ENCODE data around the gene PSTK. TPM values are rescaled to one million over a fixed set of nuclear protein-coding genes. Genes with fewer than 3 reads are reported as not detected.
A peak's percentile ranks its signal among the peaks of the same experiment; 100 is the strongest.

The PSTK gene
- total and polyA plus RNA-seq, 7 experiments from 2014 or later, result 4.3 to 13.2 (median 8.9) TPM

- DNase-seq (no peak), ATAC-seq (no peak)
- no peaks in the 10 kb centered on the region for H3K9me3 ChIP-seq (ENCODE audit: control insufficient read depth in 2 of 3, low read length in 3 of 3)
- no peaks in the 10 kb centered on the region for H3K27me3 ChIP-seq (ENCODE audit: control insufficient read depth in 2 of 2, insufficient read depth in 2 of 2, low read length in 2 of 2)
- Mint-ChIP-seq H3K27ac (no peak overlapping the region), H3K36me3 (peaks cover 2 to 14% (median 8%) of the 10 kb centered on the region in 5 donors), H3K4me3 (no peak overlapping the region), H3K27me3 (no peaks in the 10 kb centered on the region), H3K4me1 (peaks cover 19 to 86% (median 78%) of the 10 kb centered on the region in 7 donors), H3K9me3 (no peaks in the 10 kb centered on the region)
- peaks cover 0 to 6% (median 0%) of the 10 kb centered on the region in 3 experiments for H3K36me3 ChIP-seq (ENCODE audit: control insufficient read depth in 2 of 3, insufficient read depth in 3 of 3, low read length in 3 of 3)
- H3K4me3 ChIP-seq (ENCODE audit: low read length), result no peak overlapping the region
- POLR2A ChIA-PET, result interaction anchor here (0.7 kb wide), 1 partner anchor 143 kb away, joined by 3 read pairs; no protein-coding TSS in a partner anchor
- intact Hi-C loops (cut with micrococcal nuclease), result no loop called here
- H3K4me1 ChIP-seq (ENCODE audit: control insufficient read depth in 2 of 2, insufficient read depth in 2 of 2, low read length in 2 of 2), result peaks cover 19 to 24% of the 10 kb centered on the region in 2 donors
- CTCF ChIA-PET, result no interaction called here
- no peak overlapping the region for H3K27ac ChIP-seq (ENCODE audit: low read depth, low read length)
Measured at GRCh38 chr10:123004298-123004697, 24.1 kb downstream of the PSTK start.

- peak overlapping the region; percentile 91 to 100 (median 100) for H3K4me3 Mint-ChIP-seq
- no peaks in the 10 kb centered on the region for H3K9me3 Mint-ChIP-seq
- ATAC-seq (peak; percentile 31), DNase-seq (peak; percentile 8 to 69 (median 57))
- H3K36me3 Mint-ChIP-seq, result peaks cover 4 to 17% (median 11%) of the 10 kb centered on the region in 5 donors
- no peaks in the 10 kb centered on the region for H3K9me3 ChIP-seq (ENCODE audit: control insufficient read depth in 2 of 3, low read length in 3 of 3)
- peak overlapping the region; percentile 92 for H3K27ac ChIP-seq (ENCODE audit: low read depth, low read length)
- peaks cover 0 to 6% (median 0%) of the 10 kb centered on the region in 3 experiments for H3K36me3 ChIP-seq (ENCODE audit: control insufficient read depth in 2 of 3, insufficient read depth in 3 of 3, low read length in 3 of 3)
- H3K4me1 Mint-ChIP-seq, result peaks cover 28 to 82% (median 75%) of the 10 kb centered on the region in 7 donors
- intact Hi-C loops (cut with micrococcal nuclease), result loop anchor here (1.0 to 5.0 kb wide), 16 partner anchors 18 to 1909 kb away; partner anchors contain the start of genes ATE1 (in 2 of the 2), BUB3 (in 2 of the 2), C10orf88 (in 2 of the 2) and FAM24B (in 2 of the 2)
- H3K27ac Mint-ChIP-seq, result peak overlapping the region; percentile 99 to 100 (median 100)
- no peaks in the 10 kb centered on the region for H3K27me3 Mint-ChIP-seq
- peaks cover 28 to 34% of the 10 kb centered on the region in 2 donors for H3K4me1 ChIP-seq (ENCODE audit: control insufficient read depth in 2 of 2, insufficient read depth in 2 of 2, low read length in 2 of 2)
- no peaks in the 10 kb centered on the region for H3K27me3 ChIP-seq (ENCODE audit: control insufficient read depth in 2 of 2, insufficient read depth in 2 of 2, low read length in 2 of 2)
- ChIA-PET POLR2A (interaction anchor here (0.7 to 4.8 kb wide), 13 partner anchors 8 to 1908 kb away, joined by 3 to 71 read pairs (median 3); partner anchors contain the start of genes BUB3, C10orf88 and PSTK), CTCF (interaction anchor here (1.1 to 1.5 kb wide), 3 partner anchors 18 to 29 kb away, joined by 3 read pairs; no protein-coding TSS in a partner anchor)
- H3K4me3 ChIP-seq (ENCODE audit: low read length), result peak overlapping the region; percentile 93
Measured at GRCh38 chr10:123007558-123008354, 27.6 kb downstream of the PSTK start.

- H3K4me3 Mint-ChIP-seq, result peak within 1 kb of the TSS; percentile 91 to 100 (median 100)
- Histone ChIP-seq H3K27me3 (ENCODE audit: control insufficient read depth in 2 of 2, insufficient read depth in 2 of 2, low read length in 2 of 2) (no peaks in the 10 kb centered on the region), H3K27ac (ENCODE audit: low read depth, low read length) (peak within 1 kb of the TSS; percentile 92), H3K9me3 (ENCODE audit: control insufficient read depth in 2 of 3, low read length in 3 of 3) (no peaks in the 10 kb centered on the region), H3K36me3 (ENCODE audit: control insufficient read depth in 2 of 3, insufficient read depth in 3 of 3, low read length in 3 of 3) (peaks cover 0 to 6% (median 0%) of the 10 kb centered on the region in 3 experiments), H3K4me1 (ENCODE audit: control insufficient read depth in 2 of 2, insufficient read depth in 2 of 2, low read length in 2 of 2) (peaks cover 28 to 30% of the 10 kb centered on the region in 2 donors), H3K4me3 (ENCODE audit: low read length) (peak within 1 kb of the TSS; percentile 93)
- ChIA-PET CTCF (interaction anchor here (0.8 to 1.5 kb wide), 2 partner anchors 13 to 30 kb away, joined by 3 read pairs; no protein-coding TSS in a partner anchor), POLR2A (interaction anchor here (0.5 to 4.8 kb wide), 16 partner anchors 9 to 1907 kb away, joined by 3 to 71 read pairs (median 3); partner anchors contain the start of genes BUB3, C10orf88 and PSTK)
- no peaks in the 10 kb centered on the region for H3K9me3 Mint-ChIP-seq
- intact Hi-C loops (cut with micrococcal nuclease), result loop anchor here (1.0 to 5.0 kb wide), 16 partner anchors 19 to 1908 kb away; partner anchors contain the start of genes ATE1 (in 2 of the 2), BUB3 (in 2 of the 2), C10orf88 (in 2 of the 2) and FAM24B (in 2 of the 2)
- H3K27me3 Mint-ChIP-seq, result no peaks in the 10 kb centered on the region
- peak; percentile 83 to 98 (median 96) for DNase-seq
- ATAC-seq, result peak; percentile 97
- peak within 1 kb of the TSS; percentile 99 to 100 (median 100) for H3K27ac Mint-ChIP-seq
- H3K4me1 Mint-ChIP-seq, result peaks cover 28 to 78% (median 71%) of the 10 kb centered on the region in 7 donors
- H3K36me3 Mint-ChIP-seq, result peaks cover 4 to 18% (median 12%) of the 10 kb centered on the region in 5 donors
Measured at GRCh38 chr10:123008355-123009104, 28.3 kb downstream of the PSTK start, which contains the start of the genes ACADSB and IKZF5. ACADSB (plus strand) TSS chr10:123009006; CDS start chr10:123009030, 24 bp downstream. IKZF5 (minus strand) TSS chr10:123008795; CDS start chr10:122998625, 10,170 bp downstream.

GRCh38 chr10:123009105-123009820 lies 29.1 kb downstream of the PSTK start:
- Mint-ChIP-seq H3K4me1 (peaks cover 28 to 75% (median 68%) of the 10 kb centered on the region in 7 donors), H3K27ac (peak overlapping the region; percentile 99 to 100 (median 100)), H3K27me3 (no peaks in the 10 kb centered on the region), H3K9me3 (no peaks in the 10 kb centered on the region), H3K36me3 (peaks cover 4 to 23% (median 17%) of the 10 kb centered on the region in 5 donors), H3K4me3 (peak overlapping the region; percentile 91 to 100 (median 100))
- DNase-seq (peak in 7 of 9 donors; percentile 4 to 32 (median 16)), ATAC-seq (no peak)
- Histone ChIP-seq H3K9me3 (ENCODE audit: control insufficient read depth in 2 of 3, low read length in 3 of 3) (no peaks in the 10 kb centered on the region), H3K27me3 (ENCODE audit: control insufficient read depth in 2 of 2, insufficient read depth in 2 of 2, low read length in 2 of 2) (no peaks in the 10 kb centered on the region), H3K4me1 (ENCODE audit: control insufficient read depth in 2 of 2, insufficient read depth in 2 of 2, low read length in 2 of 2) (peaks cover 27 to 28% of the 10 kb centered on the region in 2 donors), H3K36me3 (ENCODE audit: control insufficient read depth in 2 of 3, insufficient read depth in 3 of 3, low read length in 3 of 3) (peaks cover 0 to 6% (median 0%) of the 10 kb centered on the region in 3 experiments), H3K27ac (ENCODE audit: low read depth, low read length) (peak overlapping the region; percentile 92), H3K4me3 (ENCODE audit: low read length) (peak overlapping the region; percentile 93)
- POLR2A ChIA-PET, result interaction anchor here (0.7 to 4.8 kb wide), 10 partner anchors 16 to 1907 kb away, joined by 3 to 71 read pairs (median 4); partner anchors contain the start of genes BUB3, C10orf88 and PSTK
- intact Hi-C loops (cut with micrococcal nuclease), result loop anchor here (2.0 to 5.0 kb wide), 6 partner anchors 1034 to 1908 kb away; partner anchors contain the start of genes OAT (in 2 of the 2), ABRAXAS2 (in 1 of the 2), ATE1 (in 1 of the 2) and LHPP (in 1 of the 2)
- CTCF ChIA-PET, result interaction anchor here (0.8 to 1.0 kb wide), 2 partner anchors 12 to 1080 kb away, joined by 3 read pairs; no protein-coding TSS in a partner anchor

- Mint-ChIP-seq H3K27ac (no peak overlapping the region), H3K36me3 (peaks cover 4 to 35% (median 17%) of the 10 kb centered on the region in 5 donors), H3K4me1 (peaks cover 21 to 56% (median 45%) of the 10 kb centered on the region in 7 donors), H3K4me3 (peak overlapping the region in 1 of 10 donors; percentile 15), H3K9me3 (no peaks in the 10 kb centered on the region), H3K27me3 (no peaks in the 10 kb centered on the region)
- Histone ChIP-seq H3K4me1 (ENCODE audit: control insufficient read depth in 2 of 2, insufficient read depth in 2 of 2, low read length in 2 of 2) (peaks cover 16 to 22% of the 10 kb centered on the region in 2 donors), H3K27ac (ENCODE audit: low read depth, low read length) (no peak overlapping the region), H3K27me3 (ENCODE audit: control insufficient read depth in 2 of 2, insufficient read depth in 2 of 2, low read length in 2 of 2) (no peaks in the 10 kb centered on the region), H3K9me3 (ENCODE audit: control insufficient read depth in 2 of 3, low read length in 3 of 3) (no peaks in the 10 kb centered on the region), H3K36me3 (ENCODE audit: control insufficient read depth in 2 of 3, insufficient read depth in 3 of 3, low read length in 3 of 3) (peaks cover 0 to 6% (median 0%) of the 10 kb centered on the region in 3 experiments), H3K4me3 (ENCODE audit: low read length) (no peak overlapping the region)
- intact Hi-C loops (cut with micrococcal nuclease), result no loop called here
- ChIA-PET POLR2A (no interaction called here), CTCF (interaction anchor here (0.6 kb wide), 1 partner anchor 139 kb away, joined by 3 read pairs; no protein-coding TSS in a partner anchor)
- DNase-seq (no peak), ATAC-seq (no peak)
Measured at GRCh38 chr10:123011987-123012386, 31.8 kb downstream of the PSTK start.
